GM04503 (cell line): Measurements from ENCODE around the gene APOC4.

Experiments
- DNase-seq: peaks from one replicate; pipeline ENCODE4 v3.0.0-alpha.2; 2012; ENCODE audit warnings: low read depth

Gene APOC4

GRCh38 chr19:44993926-44994537, 52.0 kb downstream of the APOC4 start:
- DNase-seq, result no peak
